ENCODE data around the gene COL17A1. TPM values are rescaled to one million over a fixed set of nuclear protein-coding genes. Genes with fewer than 3 reads are reported as not detected.

The COL17A1 gene
- polyA plus RNA-seq, 4 donors = 4.9 to 78.1 (median 35.5) TPM

GRCh38 chr10:104037261-104037951, 48.3 kb downstream of the COL17A1 start:
- H3K9me3 ChIP-seq (ENCODE audit: control insufficient read depth in 2 of 2, insufficient read depth in 1 of 2, low read depth in 1 of 2, low read length in 1 of 2) = peaks cover 0 to 2% of the 10 kb centered on the region in 2 donors
- 68 to 80% (median 76%) methylated on average over 16 of the region's 16 CpGs for WGBS, 3 donors
- H3K4me1 ChIP-seq (ENCODE audit: control insufficient read depth in 3 of 3, insufficient read depth in 2 of 3, low read depth in 1 of 3, low read length in 2 of 3) = no peaks in the 10 kb centered on the region
- no peaks in the 10 kb centered on the region for H3K27me3 ChIP-seq (ENCODE audit: control insufficient read depth in 3 of 3, insufficient read depth in 3 of 3, low read length in 3 of 3)
- H3K27ac ChIP-seq (ENCODE audit: low read depth in 1 of 3, low read length in 2 of 3) = no peak overlapping the region
- DNase-seq = no peak
- no peak overlapping the region for H3K4me3 ChIP-seq (ENCODE audit: low read depth in 1 of 3, low read length in 3 of 3)
- H3K36me3 ChIP-seq (ENCODE audit: control insufficient read depth in 3 of 3, insufficient read depth in 2 of 3, low read depth in 1 of 3, low read length in 3 of 3) = peaks cover 0 to 59% (median 2%) of the 10 kb centered on the region in 3 donors
- no peak for FAIRE-seq

GRCh38 chr10:104036518-104037260, 49.0 kb downstream of the COL17A1 start:
- no peak for FAIRE-seq
- Histone ChIP-seq H3K4me1 (ENCODE audit: control insufficient read depth in 3 of 3, insufficient read depth in 2 of 3, low read depth in 1 of 3, low read length in 2 of 3) (no peaks in the 10 kb centered on the region), H3K27ac (ENCODE audit: low read depth in 1 of 3, low read length in 2 of 3) (no peak overlapping the region), H3K27me3 (ENCODE audit: control insufficient read depth in 3 of 3, insufficient read depth in 3 of 3, low read length in 3 of 3) (no peaks in the 10 kb centered on the region), H3K9me3 (ENCODE audit: control insufficient read depth in 2 of 2, insufficient read depth in 1 of 2, low read depth in 1 of 2, low read length in 1 of 2) (peaks cover 0 to 2% of the 10 kb centered on the region in 2 donors), H3K4me3 (ENCODE audit: low read depth in 1 of 3, low read length in 3 of 3) (no peak overlapping the region), H3K36me3 (ENCODE audit: control insufficient read depth in 3 of 3, insufficient read depth in 2 of 3, low read depth in 1 of 3, low read length in 3 of 3) (peaks cover 0 to 64% (median 7%) of the 10 kb centered on the region in 3 donors)
- no peak for DNase-seq
- 74 to 77% (median 77%) methylated on average over 21 of the region's 21 CpGs for WGBS, 3 donors

- WGBS, 3 donors = 70 to 72% (median 72%) methylated on average over 3 of the region's 3 CpGs
- Histone ChIP-seq H3K9me3 (ENCODE audit: control insufficient read depth in 2 of 2, insufficient read depth in 1 of 2, low read depth in 1 of 2, low read length in 1 of 2) (peaks cover 0 to 2% of the 10 kb centered on the region in 2 donors), H3K27ac (ENCODE audit: low read depth in 1 of 3, low read length in 2 of 3) (no peak overlapping the region), H3K4me1 (ENCODE audit: control insufficient read depth in 3 of 3, insufficient read depth in 2 of 3, low read depth in 1 of 3, low read length in 2 of 3) (no peaks in the 10 kb centered on the region), H3K36me3 (ENCODE audit: control insufficient read depth in 3 of 3, insufficient read depth in 2 of 3, low read depth in 1 of 3, low read length in 3 of 3) (peaks cover 0 to 63% (median 10%) of the 10 kb centered on the region in 3 donors), H3K4me3 (ENCODE audit: low read depth in 1 of 3, low read length in 3 of 3) (no peak overlapping the region), H3K27me3 (ENCODE audit: control insufficient read depth in 3 of 3, insufficient read depth in 3 of 3, low read length in 3 of 3) (no peaks in the 10 kb centered on the region)
- FAIRE-seq = no peak
- no peak for DNase-seq
Measured at GRCh38 chr10:104036069-104036384, 49.7 kb downstream of the COL17A1 start.

- DNase-seq (no peak), FAIRE-seq (no peak)
- peaks cover 0 to 2% of the 10 kb centered on the region in 2 donors for H3K9me3 ChIP-seq (ENCODE audit: control insufficient read depth in 2 of 2, insufficient read depth in 1 of 2, low read depth in 1 of 2, low read length in 1 of 2)
- H3K27me3 ChIP-seq (ENCODE audit: control insufficient read depth in 3 of 3, insufficient read depth in 3 of 3, low read length in 3 of 3) = no peaks in the 10 kb centered on the region
- H3K4me1 ChIP-seq (ENCODE audit: control insufficient read depth in 3 of 3, insufficient read depth in 2 of 3, low read depth in 1 of 3, low read length in 2 of 3) = no peaks in the 10 kb centered on the region
- H3K4me3 ChIP-seq (ENCODE audit: low read depth in 1 of 3, low read length in 3 of 3) = no peak overlapping the region
- no peak overlapping the region for H3K27ac ChIP-seq (ENCODE audit: low read depth in 1 of 3, low read length in 2 of 3)
- peaks cover 0 to 58% (median 10%) of the 10 kb centered on the region in 3 donors for H3K36me3 ChIP-seq (ENCODE audit: control insufficient read depth in 3 of 3, insufficient read depth in 2 of 3, low read depth in 1 of 3, low read length in 3 of 3)
- WGBS, 3 donors = 81 to 84% (median 83%) methylated on average over 18 of the region's 18 CpGs
Measured at GRCh38 chr10:104035194-104036068, 50.2 kb downstream of the COL17A1 start.

GRCh38 chr10:104034401-104035193, 51.1 kb downstream of the COL17A1 start:
- DNase-seq (no peak), FAIRE-seq (no peak)
- Histone ChIP-seq H3K4me3 (ENCODE audit: low read depth in 1 of 3, low read length in 3 of 3) (no peak overlapping the region), H3K4me1 (ENCODE audit: control insufficient read depth in 3 of 3, insufficient read depth in 2 of 3, low read depth in 1 of 3, low read length in 2 of 3) (no peaks in the 10 kb centered on the region), H3K9me3 (ENCODE audit: control insufficient read depth in 2 of 2, insufficient read depth in 1 of 2, low read depth in 1 of 2, low read length in 1 of 2) (no peaks in the 10 kb centered on the region), H3K36me3 (ENCODE audit: control insufficient read depth in 3 of 3, insufficient read depth in 2 of 3, low read depth in 1 of 3, low read length in 3 of 3) (peaks cover 0 to 58% (median 11%) of the 10 kb centered on the region in 3 donors), H3K27me3 (ENCODE audit: control insufficient read depth in 3 of 3, insufficient read depth in 3 of 3, low read length in 3 of 3) (no peaks in the 10 kb centered on the region), H3K27ac (ENCODE audit: low read depth in 1 of 3, low read length in 2 of 3) (no peak overlapping the region)
- WGBS, 3 donors = 64 to 75% (median 73%) methylated on average over 23 of the region's 23 CpGs

- DNase-seq = no peak
- Histone ChIP-seq H3K4me1 (ENCODE audit: control insufficient read depth in 3 of 3, insufficient read depth in 2 of 3, low read depth in 1 of 3, low read length in 2 of 3) (no peaks in the 10 kb centered on the region), H3K9me3 (ENCODE audit: control insufficient read depth in 2 of 2, insufficient read depth in 1 of 2, low read depth in 1 of 2, low read length in 1 of 2) (no peaks in the 10 kb centered on the region), H3K27ac (ENCODE audit: low read depth in 1 of 3, low read length in 2 of 3) (no peak overlapping the region), H3K4me3 (ENCODE audit: low read depth in 1 of 3, low read length in 3 of 3) (no peak overlapping the region), H3K36me3 (ENCODE audit: control insufficient read depth in 3 of 3, insufficient read depth in 2 of 3, low read depth in 1 of 3, low read length in 3 of 3) (peaks cover 0 to 54% (median 13%) of the 10 kb centered on the region in 3 donors), H3K27me3 (ENCODE audit: control insufficient read depth in 3 of 3, insufficient read depth in 3 of 3, low read length in 3 of 3) (no peaks in the 10 kb centered on the region)
- no peak for FAIRE-seq
- 88 to 93% (median 91%) methylated on average over 11 of the region's 11 CpGs for WGBS, 3 donors
Measured at GRCh38 chr10:104033966-104034365, 51.7 kb downstream of the COL17A1 start.

GRCh38 chr10:104033401-104033930, 52.2 kb downstream of the COL17A1 start:
- no peak for FAIRE-seq
- no peaks in the 10 kb centered on the region for H3K27me3 ChIP-seq (ENCODE audit: control insufficient read depth in 3 of 3, insufficient read depth in 3 of 3, low read length in 3 of 3)
- WGBS, 3 donors = 80 to 83% (median 82%) methylated on average over 12 of the region's 12 CpGs
- DNase-seq = no peak
- peaks cover 0 to 54% (median 13%) of the 10 kb centered on the region in 3 donors for H3K36me3 ChIP-seq (ENCODE audit: control insufficient read depth in 3 of 3, insufficient read depth in 2 of 3, low read depth in 1 of 3, low read length in 3 of 3)
- no peaks in the 10 kb centered on the region for H3K9me3 ChIP-seq (ENCODE audit: control insufficient read depth in 2 of 2, insufficient read depth in 1 of 2, low read depth in 1 of 2, low read length in 1 of 2)
- no peak overlapping the region for H3K4me3 ChIP-seq (ENCODE audit: low read depth in 1 of 3, low read length in 3 of 3)
- H3K27ac ChIP-seq (ENCODE audit: low read depth in 1 of 3, low read length in 2 of 3) = no peak overlapping the region
- no peaks in the 10 kb centered on the region for H3K4me1 ChIP-seq (ENCODE audit: control insufficient read depth in 3 of 3, insufficient read depth in 2 of 3, low read depth in 1 of 3, low read length in 2 of 3)
